WI38 (cell line): Measurements from ENCODE around the gene ZNF692.

Experiments used
- H3K4me3 ChIP-seq: 2 replicates; pipeline ENCODE4 v1.5.1; 2011; ENCODE audit warnings: low read depth, mild to moderate bottlenecking, control low read depth, low read length
- CTCF ChIP-seq: IDR thresholded peaks from 2 replicates; pipeline ENCODE4 v1.5.1; 2012; ENCODE audit warnings: low read depth, mild to moderate bottlenecking, control low read depth, low read length

ZNF692 gene

DNA sequence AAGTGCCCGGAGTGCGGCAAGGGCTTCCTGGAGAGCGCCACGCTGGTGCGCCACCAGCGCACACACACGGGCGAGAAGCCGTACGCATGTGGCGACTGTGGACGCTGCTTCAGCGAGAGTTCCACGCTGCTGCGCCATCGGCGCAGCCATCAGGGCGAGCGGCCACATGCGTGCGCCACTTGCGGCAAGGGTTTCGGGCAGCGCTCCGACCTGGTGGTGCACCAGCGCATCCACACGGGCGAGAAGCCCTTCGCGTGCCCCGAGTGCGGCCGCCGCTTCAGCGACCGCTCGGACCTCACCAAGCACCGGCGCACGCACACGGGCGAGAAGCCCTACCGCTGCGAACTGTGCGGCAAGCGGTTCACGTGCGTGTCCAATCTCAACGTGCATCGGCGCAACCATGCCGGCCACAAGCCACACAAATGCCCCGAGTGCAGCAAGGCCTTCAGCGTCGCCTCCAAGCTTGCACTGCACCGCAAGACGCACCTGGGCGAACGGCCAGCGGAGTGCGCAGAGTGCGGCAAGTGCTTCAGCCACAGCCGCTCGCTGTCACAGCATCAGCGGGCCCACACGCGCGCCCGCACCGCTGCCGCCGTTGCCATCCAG is 10.8 kb downstream of the ZNF692 start:
- H3K4me3 ChIP-seq, result no peak overlapping the region
- TF ChIP-seq CTCF, result no peak

GRCh38 chr1:248847181-248847955 is 11.5 kb downstream of the ZNF692 start:
- no peak overlapping the region for H3K4me3 ChIP-seq
- TF ChIP-seq CTCF, result no peak

- H3K4me3 ChIP-seq, result no peak overlapping the region
- no peak for TF ChIP-seq CTCF
These were observed 14.4 kb downstream of the ZNF692 start for GRCh38 chr1:248844526-248844925.

GRCh38 chr1:248843687-248844086 is 15.2 kb downstream of the ZNF692 start:
- no peak overlapping the region for H3K4me3 ChIP-seq
- no peak for TF ChIP-seq CTCF

DNA sequence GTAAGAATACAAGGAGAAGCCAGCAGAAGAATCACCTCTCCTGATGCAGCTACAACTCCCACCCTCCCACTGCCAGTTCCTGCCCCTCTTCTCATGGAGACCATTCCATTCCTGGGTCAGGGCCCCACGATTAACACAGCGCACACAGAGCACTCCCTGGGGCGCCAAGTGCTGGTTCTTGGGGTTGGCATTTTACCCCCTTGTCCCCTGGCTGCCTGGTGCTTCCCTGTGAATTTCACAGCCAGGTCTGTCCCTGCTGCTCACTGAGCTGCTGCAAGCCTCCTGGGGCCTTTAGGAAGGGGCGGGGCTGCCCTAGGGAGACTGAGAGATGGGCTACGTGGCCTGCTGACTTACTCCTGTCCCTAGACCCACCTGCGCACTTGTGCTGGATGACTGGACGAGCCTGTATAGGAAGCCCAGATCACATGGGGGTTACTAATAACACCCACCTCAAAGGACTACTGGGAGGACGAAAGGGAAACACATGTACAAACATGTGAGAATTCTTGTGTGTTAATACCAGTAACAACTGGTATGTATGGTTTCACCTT is 16.0 kb downstream of the ZNF692 start:
- TF ChIP-seq CTCF, result no peak
- H3K4me3 ChIP-seq, result no peak overlapping the region

DNA sequence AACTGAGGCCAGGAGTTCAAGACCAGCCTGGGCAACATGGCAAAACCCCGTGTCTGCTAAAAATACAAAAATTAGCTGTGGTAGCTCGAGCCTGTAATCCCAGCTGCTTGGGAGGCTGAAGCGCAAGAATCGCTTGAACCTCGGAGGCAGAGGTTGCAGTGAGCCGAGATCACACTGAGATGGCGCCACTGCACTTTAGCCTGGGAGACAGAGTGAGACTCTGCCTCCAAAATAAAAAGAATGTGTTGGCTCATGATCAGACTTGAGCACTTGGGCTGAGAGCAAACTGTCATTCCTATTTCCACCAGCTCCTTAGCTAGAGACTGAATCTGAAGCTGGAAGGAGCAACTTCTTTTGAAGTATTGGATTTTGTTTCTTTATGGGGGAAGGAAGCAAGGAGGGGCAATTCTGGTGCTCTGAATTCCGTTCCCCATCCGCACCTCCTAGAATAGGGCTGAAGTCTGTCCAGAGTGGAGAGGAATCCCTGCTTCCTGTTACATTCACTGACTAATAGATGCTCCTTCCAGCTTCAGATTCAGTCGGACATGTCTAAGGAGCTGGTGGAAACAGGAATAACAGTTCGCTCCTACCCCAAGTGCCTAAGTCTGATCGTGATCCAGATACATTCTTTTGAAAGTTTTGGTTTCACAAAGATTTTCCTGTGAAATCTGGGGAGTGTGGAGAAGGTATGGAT is 17.0 kb downstream of the ZNF692 start:
- peak; percentile 42; the same call in 1 of the 2 replicates for TF ChIP-seq CTCF
- no peak overlapping the region for H3K4me3 ChIP-seq
